ENCODE measurements around the gene RPN2.

- no peak for TF ChIP-seq CTCF (IDR thresholded peaks at IDR 0.05)
- no peak for TF ChIP-seq POLR2A (IDR thresholded peaks at IDR 0.05)
These were observed 20.9 kb upstream of the RPN2 start for GRCh38 chr20:37158248-37158647.
